Loucy (cell line): ENCODE data around the gene SPDYC.

Experiments
- CTCF ChIP-seq: fragments of 200-600 bp; sonication (generic); conservative IDR thresholded peaks from 2 replicates; pipeline ENCODE4 v1.5.1; 2014; ENCODE audit warnings: mild to moderate bottlenecking, antibody characterized with exemption, low read length
- EZH2phosphoT487 ChIP-seq: fragments of 200-600 bp; IDR thresholded peaks from 2 replicates; pipeline ENCODE4 v1.6.1; 2018; ENCODE audit warnings: antibody characterized with exemption, mild to moderate bottlenecking, moderate library complexity, borderline replicate concordance

- TF ChIP-seq CTCF (no peak), EZH2phosphoT487 (no peak)
Observed at GRCh38 chr11:65120831-65121230, 49.2 kb upstream of the SPDYC start.
